Progenitor cell of endocrine pancreas (in vitro differentiated cells): ENCODE data around the gene PRR30. TPM values are rescaled to one million over a fixed set of nuclear protein-coding genes. Genes with fewer than 3 reads are reported as not detected.

Experiments
- DNase-seq: peaks from one replicate; pipeline ENCODE4 v3.0.0; 2021; ENCODE audit warnings: low spot score; ENCODE audit not compliant: unreplicated experiment
- H3K27ac Mint-ChIP-seq: 2 replicates; pipeline ENCODE4 v1.8.0; 2021; ENCODE audit warnings: mild to moderate bottlenecking, moderate library complexity, mixed read lengths
- H3K27me3 Mint-ChIP-seq: 2 replicates; pipeline ENCODE4 v1.8.0; 2021; ENCODE audit warnings: mixed read lengths
- H3K36me3 Mint-ChIP-seq: 2 replicates; pipeline ENCODE4 v1.8.0; 2022; ENCODE audit warnings: mixed read lengths; ENCODE audit not compliant: insufficient read depth
- H3K4me1 Mint-ChIP-seq: 2 replicates; pipeline ENCODE4 v1.8.0; 2021; ENCODE audit warnings: low read depth, mixed read lengths
- H3K4me3 Mint-ChIP-seq: 2 replicates; pipeline ENCODE4 v1.8.0; 2021; ENCODE audit warnings: low read depth, mild to moderate bottlenecking, moderate library complexity, mixed read lengths
- H3K9me3 Mint-ChIP-seq: 2 replicates; pipeline ENCODE4 v1.8.0; 2021; ENCODE audit warnings: low read depth, mixed read lengths
- total RNA-seq: library from RNA; stranded (reverse); gene quantifications from 2 replicates; pipeline ENCODE4 v1.2.1, GENCODE V29; 2021
- TF ChIP-seq, protein P1 (sequence below): fragments of 200-600 bp; sonication (generic); IDR thresholded peaks from one replicate; pipeline ENCODE4 v1.5.0; 2021; ENCODE audit warnings: antibody characterized with exemption, mild to moderate bottlenecking; ENCODE audit not compliant: unreplicated experiment

PRR30 gene
- total RNA-seq, 1 donor from 2014 or later = not detected

- H3K4me1 Mint-ChIP-seq = peaks cover 8% of the 10 kb centered on the region
- no peaks in the 10 kb centered on the region for H3K36me3 Mint-ChIP-seq
- peaks cover 7% of the 10 kb centered on the region for H3K27me3 Mint-ChIP-seq
- TF ChIP-seq, protein P1, sequence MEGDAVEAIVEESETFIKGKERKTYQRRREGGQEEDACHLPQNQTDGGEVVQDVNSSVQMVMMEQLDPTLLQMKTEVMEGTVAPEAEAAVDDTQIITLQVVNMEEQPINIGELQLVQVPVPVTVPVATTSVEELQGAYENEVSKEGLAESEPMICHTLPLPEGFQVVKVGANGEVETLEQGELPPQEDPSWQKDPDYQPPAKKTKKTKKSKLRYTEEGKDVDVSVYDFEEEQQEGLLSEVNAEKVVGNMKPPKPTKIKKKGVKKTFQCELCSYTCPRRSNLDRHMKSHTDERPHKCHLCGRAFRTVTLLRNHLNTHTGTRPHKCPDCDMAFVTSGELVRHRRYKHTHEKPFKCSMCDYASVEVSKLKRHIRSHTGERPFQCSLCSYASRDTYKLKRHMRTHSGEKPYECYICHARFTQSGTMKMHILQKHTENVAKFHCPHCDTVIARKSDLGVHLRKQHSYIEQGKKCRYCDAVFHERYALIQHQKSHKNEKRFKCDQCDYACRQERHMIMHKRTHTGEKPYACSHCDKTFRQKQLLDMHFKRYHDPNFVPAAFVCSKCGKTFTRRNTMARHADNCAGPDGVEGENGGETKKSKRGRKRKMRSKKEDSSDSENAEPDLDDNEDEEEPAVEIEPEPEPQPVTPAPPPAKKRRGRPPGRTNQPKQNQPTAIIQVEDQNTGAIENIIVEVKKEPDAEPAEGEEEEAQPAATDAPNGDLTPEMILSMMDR = no peak
- DNase-seq = no peak
- no peaks in the 10 kb centered on the region for H3K9me3 Mint-ChIP-seq
- peak overlapping the region; percentile 14 for H3K27ac Mint-ChIP-seq
- peak overlapping the region; percentile 33 for H3K4me3 Mint-ChIP-seq
Observed at GRCh38 chr2:27138111-27138510, 1.1 kb downstream of the PRR30 start.

DNA sequence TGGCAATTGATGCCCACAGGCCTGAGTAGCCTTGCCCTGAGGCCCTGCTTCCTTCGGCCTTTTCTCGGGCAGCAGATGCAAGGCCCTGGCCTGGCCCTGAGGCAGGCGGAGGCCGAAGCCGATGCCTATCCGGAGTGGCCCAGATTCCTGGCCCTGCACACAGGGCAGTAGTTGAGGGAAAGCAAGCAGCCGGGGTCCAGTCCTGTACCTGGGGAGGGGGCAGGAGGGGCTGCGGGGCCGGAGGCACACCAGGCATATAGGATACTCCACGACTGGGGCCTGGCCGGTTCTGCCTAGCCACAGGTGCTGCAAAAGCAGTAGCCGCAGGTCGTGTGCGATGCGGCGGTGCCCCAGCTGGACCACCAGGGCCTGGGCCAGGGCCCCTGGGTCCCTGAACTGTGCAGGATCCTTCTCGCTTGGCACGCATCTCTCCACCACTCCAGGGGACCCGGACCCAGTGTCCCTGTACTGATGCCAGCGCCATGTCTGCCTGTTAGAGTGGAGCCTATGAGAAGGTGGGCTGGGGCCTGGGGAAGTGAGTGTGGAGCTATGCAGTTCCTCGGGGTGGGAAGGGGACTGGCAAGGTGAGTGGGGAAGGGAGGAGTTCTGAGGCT lies 1.8 kb downstream of the PRR30 start:
- H3K27ac Mint-ChIP-seq = no peak overlapping the region
- H3K36me3 Mint-ChIP-seq = no peaks in the 10 kb centered on the region
- no peak overlapping the region for H3K4me3 Mint-ChIP-seq
- no peak for DNase-seq
- peaks cover 12% of the 10 kb centered on the region for H3K4me1 Mint-ChIP-seq
- TF ChIP-seq, protein P1 = no peak
- H3K9me3 Mint-ChIP-seq = no peaks in the 10 kb centered on the region
- peaks cover 7% of the 10 kb centered on the region for H3K27me3 Mint-ChIP-seq

GRCh38 chr2:27136751-27137150 lies 2.5 kb downstream of the PRR30 start:
- DNase-seq = no peak
- H3K9me3 Mint-ChIP-seq = no peaks in the 10 kb centered on the region
- peaks cover 7% of the 10 kb centered on the region for H3K27me3 Mint-ChIP-seq
- H3K27ac Mint-ChIP-seq = no peak overlapping the region
- no peaks in the 10 kb centered on the region for H3K36me3 Mint-ChIP-seq
- H3K4me1 Mint-ChIP-seq = peaks cover 12% of the 10 kb centered on the region
- TF ChIP-seq, protein P1 = no peak
- H3K4me3 Mint-ChIP-seq = no peak overlapping the region

GRCh38 chr2:27135478-27135955 lies 3.7 kb downstream of the PRR30 start:
- peak overlapping the region; percentile 92 for H3K4me3 Mint-ChIP-seq
- peaks cover 12% of the 10 kb centered on the region for H3K4me1 Mint-ChIP-seq
- no peak for DNase-seq
- H3K9me3 Mint-ChIP-seq = no peaks in the 10 kb centered on the region
- peaks cover 7% of the 10 kb centered on the region for H3K27me3 Mint-ChIP-seq
- peaks cover 3% of the 10 kb centered on the region for H3K36me3 Mint-ChIP-seq
- H3K27ac Mint-ChIP-seq = peak overlapping the region; percentile 97
- TF ChIP-seq, protein P1 = no peak

- Mint-ChIP-seq H3K4me1 (peaks cover 12% of the 10 kb centered on the region), H3K36me3 (peaks cover 3% of the 10 kb centered on the region), H3K27me3 (peaks cover 7% of the 10 kb centered on the region), H3K27ac (peak overlapping the region; percentile 97), H3K4me3 (peak overlapping the region; percentile 92), H3K9me3 (no peaks in the 10 kb centered on the region)
- DNase-seq = no peak
- TF ChIP-seq, protein P1 = no peak
Observed at GRCh38 chr2:27134781-27135477, 4.3 kb downstream of the PRR30 start.
